HG03439 (cell line): Measurements from ENCODE around the gene VPREB1.
"Not testable (repeated sequence)": the region's sequence is repeated elsewhere in the genome, so short reads cannot be mapped to it uniquely, and the experiment has no call there.

ENCODE experiments used
- ATAC-seq: cut with Tn5 transposase; IDR thresholded peaks from one replicate; pipeline ENCODE4 v1.9.1; 2021; ENCODE audit warnings: mild to moderate bottlenecking, moderate library complexity; ENCODE audit not compliant: unreplicated experiment

Gene VPREB1

GRCh38 chr22:22244316-22245250 lies at the start of gene VPREB1:
Gene VPREB1, plus strand, starts transcription at chr22:22244786. Its CDS starts 28 bp downstream, at chr22:22244814.
- no peak for ATAC-seq

- ATAC-seq: no peak
These were observed 49.7 kb upstream of the VPREB1 start for GRCh38 chr22:22194931-22195264.

GRCh38 chr22:22195265-22196017 lies 49.1 kb upstream of the VPREB1 start:
- ATAC-seq: peak; percentile 76

GRCh38 chr22:22196018-22196533 lies 48.5 kb upstream of the VPREB1 start:
- peak; percentile 54 for ATAC-seq

- ATAC-seq: no peak
These were observed 47.6 kb upstream of the VPREB1 start for GRCh38 chr22:22196833-22197477.

GRCh38 chr22:22197993-22198402 lies 46.6 kb upstream of the VPREB1 start:
- ATAC-seq: no peak

GRCh38 chr22:22198751-22199150 lies 45.8 kb upstream of the VPREB1 start:
- no peak for ATAC-seq

GRCh38 chr22:22199634-22200033 lies 45.0 kb upstream of the VPREB1 start:
- ATAC-seq: no peak

GRCh38 chr22:22200569-22201184 lies 43.9 kb upstream of the VPREB1 start:
- peak; percentile 10 for ATAC-seq

GRCh38 chr22:22201185-22201929 lies 43.2 kb upstream of the VPREB1 start:
- peak; percentile 66 for ATAC-seq

- ATAC-seq: no peak
These were observed 42.6 kb upstream of the VPREB1 start for GRCh38 chr22:22201930-22202343.

- no peak for ATAC-seq
These were observed 41.3 kb upstream of the VPREB1 start for GRCh38 chr22:22203048-22203971.

- peak; percentile 85 for ATAC-seq
These were observed 36.6 kb upstream of the VPREB1 start for GRCh38 chr22:22207845-22208564.

GRCh38 chr22:22208652-22209051 lies 35.9 kb upstream of the VPREB1 start:
- ATAC-seq: no peak

GRCh38 chr22:22209080-22209640 lies 35.4 kb upstream of the VPREB1 start:
- ATAC-seq: not testable (repeated sequence)

GRCh38 chr22:22210375-22210774 lies 34.2 kb upstream of the VPREB1 start:
- ATAC-seq: no peak

GRCh38 chr22:22210889-22211833 lies 33.4 kb upstream of the VPREB1 start:
- ATAC-seq: no peak
